ENCODE data around the gene APOA5. TPM values are rescaled to one million over a fixed set of nuclear protein-coding genes. Genes with fewer than 3 reads are reported as not detected.
"Not testable (repeated sequence)": the region's sequence is repeated elsewhere in the genome, so short reads cannot be mapped to it uniquely, and the experiment has no call there.

The APOA5 gene
- total RNA-seq, 1 donor from 2014 or later: not detected

- Mint-ChIP-seq H3K27me3 (ENCODE audit: unreplicated experiment) (no peaks in the 10 kb centered on the region), H3K36me3 (ENCODE audit: low read depth, unreplicated experiment) (peaks cover 4% of the 10 kb centered on the region), H3K9me3 (ENCODE audit: unreplicated experiment) (no peaks in the 10 kb centered on the region), H3K4me3 (ENCODE audit: unreplicated experiment) (no peak overlapping the region), H3K4me1 (ENCODE audit: unreplicated experiment) (peaks cover 2% of the 10 kb centered on the region), H3K27ac (ENCODE audit: unreplicated experiment) (no peak overlapping the region)
- DNase-seq (ENCODE audit: low spot score): no peak
- no peak for TF ChIP-seq CTCF (IDR thresholded peaks at IDR 0.05; ENCODE audit: unreplicated experiment)
These were observed 16.1 kb upstream of the APOA5 start for GRCh38 chr11:116807601-116808261.

- no peak for TF ChIP-seq CTCF (IDR thresholded peaks at IDR 0.05; ENCODE audit: unreplicated experiment)
- Mint-ChIP-seq H3K36me3 (ENCODE audit: low read depth, unreplicated experiment) (peaks cover 1% of the 10 kb centered on the region), H3K9me3 (ENCODE audit: unreplicated experiment) (no peaks in the 10 kb centered on the region), H3K4me3 (ENCODE audit: unreplicated experiment) (no peak overlapping the region), H3K27me3 (ENCODE audit: unreplicated experiment) (no peaks in the 10 kb centered on the region), H3K4me1 (ENCODE audit: unreplicated experiment) (peaks cover 2% of the 10 kb centered on the region), H3K27ac (ENCODE audit: unreplicated experiment) (no peak overlapping the region)
- DNase-seq (ENCODE audit: low spot score): no peak
These were observed 12.3 kb upstream of the APOA5 start for GRCh38 chr11:116804001-116804400.

- not testable (repeated sequence) for H3K9me3 Mint-ChIP-seq (ENCODE audit: unreplicated experiment); H3K27me3 Mint-ChIP-seq (ENCODE audit: unreplicated experiment); H3K4me3 Mint-ChIP-seq (ENCODE audit: unreplicated experiment); H3K4me1 Mint-ChIP-seq (ENCODE audit: unreplicated experiment); H3K27ac Mint-ChIP-seq (ENCODE audit: unreplicated experiment); H3K36me3 Mint-ChIP-seq (ENCODE audit: low read depth, unreplicated experiment); DNase-seq (ENCODE audit: low spot score)
These were observed 10.0 kb upstream of the APOA5 start for GRCh38 chr11:116801662-116802061.

GRCh38 chr11:116800610-116801009 lies 8.9 kb upstream of the APOA5 start:
- peaks cover 2% of the 10 kb centered on the region for H3K27me3 Mint-ChIP-seq (ENCODE audit: unreplicated experiment)
- no peak for TF ChIP-seq CTCF (IDR thresholded peaks at IDR 0.05; ENCODE audit: unreplicated experiment)
- H3K36me3 Mint-ChIP-seq (ENCODE audit: low read depth, unreplicated experiment): no peaks in the 10 kb centered on the region
- H3K27ac Mint-ChIP-seq (ENCODE audit: unreplicated experiment): no peak overlapping the region
- H3K4me1 Mint-ChIP-seq (ENCODE audit: unreplicated experiment): no peaks in the 10 kb centered on the region
- no peak for DNase-seq (ENCODE audit: low spot score)
- no peak overlapping the region for H3K4me3 Mint-ChIP-seq (ENCODE audit: unreplicated experiment)
- H3K9me3 Mint-ChIP-seq (ENCODE audit: unreplicated experiment): no peaks in the 10 kb centered on the region

GRCh38 chr11:116798368-116798767 lies 6.7 kb upstream of the APOA5 start:
- H3K27me3 Mint-ChIP-seq (ENCODE audit: unreplicated experiment): peaks cover 2% of the 10 kb centered on the region
- no peak overlapping the region for H3K27ac Mint-ChIP-seq (ENCODE audit: unreplicated experiment)
- no peak overlapping the region for H3K4me3 Mint-ChIP-seq (ENCODE audit: unreplicated experiment)
- H3K9me3 Mint-ChIP-seq (ENCODE audit: unreplicated experiment): no peaks in the 10 kb centered on the region
- DNase-seq (ENCODE audit: low spot score): no peak
- no peaks in the 10 kb centered on the region for H3K4me1 Mint-ChIP-seq (ENCODE audit: unreplicated experiment)
- no peak for TF ChIP-seq CTCF (IDR thresholded peaks at IDR 0.05; ENCODE audit: unreplicated experiment)
- no peaks in the 10 kb centered on the region for H3K36me3 Mint-ChIP-seq (ENCODE audit: low read depth, unreplicated experiment)

Data from endothelial cell (in vitro differentiated cells).